GM19395 (cell line): ENCODE results near the gene ADAP2.
"Not testable (repeated sequence)": the region's sequence is repeated elsewhere in the genome, so short reads cannot be mapped to it uniquely, and the experiment has no call there.

Experiments
- ATAC-seq: cut with Tn5 transposase; IDR thresholded peaks from one replicate; pipeline ENCODE4 v1.9.1; 2021; ENCODE audit warnings: mild to moderate bottlenecking, moderate library complexity; ENCODE audit not compliant: unreplicated experiment

The ADAP2 gene

GRCh38 chr17:30965686-30966085, 43.9 kb downstream of the ADAP2 start:
- no peak for ATAC-seq

- ATAC-seq = not testable (repeated sequence)
Observed at GRCh38 chr17:30967911-30968310, 46.2 kb downstream of the ADAP2 start.

GRCh38 chr17:30969989-30970830, 48.5 kb downstream of the ADAP2 start:
- no peak for ATAC-seq

- ATAC-seq = peak; percentile 63
Observed at GRCh38 chr17:30970831-30971567, 49.3 kb downstream of the ADAP2 start, which contains the start of gene RNF135. TSS of gene RNF135 (plus strand) at chr17:30971039. CDS start at chr17:30971074, 35 bp downstream.

GRCh38 chr17:30975042-30975820, 53.5 kb downstream of the ADAP2 start:
- no peak for ATAC-seq

GRCh38 chr17:30979919-30980318, 58.2 kb downstream of the ADAP2 start:
- not testable (repeated sequence) for ATAC-seq

- ATAC-seq = no peak
Observed at GRCh38 chr17:30981531-30982519, 60.1 kb downstream of the ADAP2 start.

GRCh38 chr17:30982855-30983254, 61.1 kb downstream of the ADAP2 start:
- no peak for ATAC-seq

GRCh38 chr17:30990458-30990857, 68.7 kb downstream of the ADAP2 start:
- no peak for ATAC-seq

- no peak for ATAC-seq
Observed at GRCh38 chr17:30992551-30992950, 70.8 kb downstream of the ADAP2 start.

- ATAC-seq = no peak
Observed at GRCh38 chr17:30995347-30995746, 73.6 kb downstream of the ADAP2 start.

- no peak for ATAC-seq
Observed at GRCh38 chr17:30996486-30996885, 74.7 kb downstream of the ADAP2 start.

GRCh38 chr17:30997270-30997669, 75.5 kb downstream of the ADAP2 start:
- ATAC-seq = no peak

- ATAC-seq = no peak
Observed at GRCh38 chr17:30997842-30998241, 76.1 kb downstream of the ADAP2 start.

GRCh38 chr17:31002047-31002446, 80.3 kb downstream of the ADAP2 start:
- no peak for ATAC-seq

- ATAC-seq = no peak
Observed at GRCh38 chr17:31003225-31003866, 81.6 kb downstream of the ADAP2 start.

- no peak for ATAC-seq
Observed at GRCh38 chr17:31004160-31004559, 82.4 kb downstream of the ADAP2 start.

- no peak for ATAC-seq
Observed at GRCh38 chr17:31007695-31008373, 86.1 kb downstream of the ADAP2 start.
